OCI-LY1 (cell line): ENCODE data around the gene FADS6.

Source experiments
- H2AFZ ChIP-seq: fragments of 200-600 bp; sonication (generic), shearing (Covaris generic); 2 replicates; pipeline ENCODE4 v1.6.0; 2014; ENCODE audit warnings: antibody characterized with exemption, mild to moderate bottlenecking, low read length
- H3F3A ChIP-seq: fragments of 200-600 bp; sonication (generic), shearing (Covaris generic); 2 replicates; pipeline ENCODE4 v1.6.0; 2014; ENCODE audit warnings: mild to moderate bottlenecking, antibody characterized with exemption, low read length, moderate library complexity; ENCODE audit not compliant: insufficient read depth
- H3K27ac ChIP-seq: fragments of 200-600 bp; sonication (generic); 2 replicates; pipeline ENCODE4 v1.5.1; 2014; ENCODE audit warnings: low read length, mixed run types, mild to moderate bottlenecking, low read depth; ENCODE audit not compliant: poor library complexity, severe bottlenecking
- H3K27me3 ChIP-seq: fragments of 200-600 bp; sonication (generic); 2 replicates; pipeline ENCODE4 v1.6.0; 2014; ENCODE audit warnings: antibody characterized with exemption, mild to moderate bottlenecking, low read length, moderate library complexity; ENCODE audit not compliant: insufficient read depth
- H3K36me3 ChIP-seq: fragments of 200-600 bp; sonication (generic); 2 replicates; pipeline ENCODE4 v1.6.1; 2014; ENCODE audit warnings: mild to moderate bottlenecking, antibody characterized with exemption, low read length, moderate library complexity, mixed read lengths; ENCODE audit not compliant: insufficient read depth
- H3K4me1 ChIP-seq: fragments of 200-600 bp; sonication (generic); 2 replicates; pipeline ENCODE4 v1.5.1; 2014; ENCODE audit warnings: mild to moderate bottlenecking, low read length, moderate library complexity; ENCODE audit not compliant: insufficient read depth, severe bottlenecking
- H3K4me2 ChIP-seq: fragments of 200-600 bp; sonication (generic), shearing (Covaris generic); 2 replicates; pipeline ENCODE4 v1.6.1; 2014; ENCODE audit warnings: low read length
- H3K4me3 ChIP-seq: fragments of 200-600 bp; sonication (generic); 2 replicates; pipeline ENCODE4 v1.5.1; 2014; ENCODE audit warnings: low read length, low read depth, mild to moderate bottlenecking, mixed read lengths; ENCODE audit not compliant: poor library complexity, severe bottlenecking
- H3K79me2 ChIP-seq: fragments of 200-600 bp; shearing (Covaris generic); 2 replicates; pipeline ENCODE4 v1.6.1; 2016; ENCODE audit warnings: mixed run types, low read length, mixed read lengths; ENCODE audit not compliant: insufficient read depth
- H3K9ac ChIP-seq: fragments of 200-600 bp; sonication (generic), shearing (Covaris generic); 2 replicates; pipeline ENCODE4 v1.6.1; 2014; ENCODE audit warnings: mild to moderate bottlenecking, low read length, mixed read lengths
- H3K9me2 ChIP-seq: fragments of 200-600 bp; sonication (generic), shearing (Covaris generic); 2 replicates; pipeline ENCODE4 v1.6.1; 2014; ENCODE audit warnings: low read depth, mild to moderate bottlenecking, low read length, mixed read lengths
- H3K9me3 ChIP-seq: fragments of 200-600 bp; shearing (Covaris generic); 2 replicates; pipeline ENCODE4 v1.6.1; 2014; ENCODE audit warnings: low read length, mixed read lengths
- H4K20me1 ChIP-seq: fragments of 200-600 bp; sonication (generic), shearing (Covaris generic); 2 replicates; pipeline ENCODE4 v1.6.0; 2016; ENCODE audit warnings: mild to moderate bottlenecking, low read length; ENCODE audit not compliant: insufficient read depth
- CTCF ChIP-seq: fragments of 200-600 bp; sonication (generic), shearing (Covaris generic); IDR thresholded peaks from 2 replicates; pipeline ENCODE4 v1.5.1; 2017; ENCODE audit warnings: mild to moderate bottlenecking, antibody characterized with exemption, low read length, moderate library complexity, mixed read lengths
- EZH2 ChIP-seq: fragments of 200-600 bp; sonication (generic), shearing (Covaris generic); IDR thresholded peaks from 2 replicates; pipeline ENCODE4 v1.8.0; 2017; ENCODE audit warnings: borderline replicate concordance, mixed run types, mild to moderate bottlenecking, antibody characterized with exemption, low read length, moderate library complexity, mixed read lengths

Gene FADS6

GRCh38 chr17:74862108-74862901 lies 31.1 kb downstream of the FADS6 start:
- TF ChIP-seq CTCF, result peak; percentile 75
- no peak for TF ChIP-seq EZH2
- Histone ChIP-seq H3F3A (no peaks in the 10 kb centered on the region), H3K79me2 (no peaks in the 10 kb centered on the region), H3K27ac (no peak overlapping the region), H4K20me1 (no peaks in the 10 kb centered on the region), H3K9ac (no peak overlapping the region), H3K4me3 (no peak overlapping the region), H3K27me3 (peaks cover 4% of the 10 kb centered on the region; the same call in 1 of the 2 replicates), H3K4me1 (peaks cover 7% of the 10 kb centered on the region), H3K36me3 (no peaks in the 10 kb centered on the region), H3K4me2 (no peak overlapping the region), H3K9me3 (no peaks in the 10 kb centered on the region), H3K9me2 (no peaks in the 10 kb centered on the region), H2AFZ (no peak overlapping the region)

- Histone ChIP-seq H3K9me3 (no peaks in the 10 kb centered on the region), H3K36me3 (no peaks in the 10 kb centered on the region), H3K4me1 (peaks cover 7% of the 10 kb centered on the region), H3K4me2 (no peak overlapping the region), H4K20me1 (no peaks in the 10 kb centered on the region), H3F3A (no peaks in the 10 kb centered on the region), H3K9ac (no peak overlapping the region), H3K9me2 (no peaks in the 10 kb centered on the region), H3K27me3 (peaks cover 4% of the 10 kb centered on the region; the same call in 1 of the 2 replicates), H3K27ac (no peak overlapping the region), H2AFZ (no peak overlapping the region), H3K79me2 (no peaks in the 10 kb centered on the region), H3K4me3 (no peak overlapping the region)
- TF ChIP-seq EZH2 (no peak), CTCF (no peak)
Observed at GRCh38 chr17:74861662-74862107, 31.7 kb downstream of the FADS6 start.

GRCh38 chr17:74860872-74861661 lies 32.4 kb downstream of the FADS6 start:
- H3K9me3 ChIP-seq, result no peaks in the 10 kb centered on the region
- no peak for TF ChIP-seq EZH2
- no peak for TF ChIP-seq CTCF
- no peak overlapping the region for H3K27ac ChIP-seq
- no peaks in the 10 kb centered on the region for H4K20me1 ChIP-seq
- H3K9ac ChIP-seq, result no peak overlapping the region
- H3K4me2 ChIP-seq, result no peak overlapping the region
- H3F3A ChIP-seq, result no peaks in the 10 kb centered on the region
- H3K27me3 ChIP-seq, result peaks cover 4% of the 10 kb centered on the region; the same call in 1 of the 2 replicates
- H3K9me2 ChIP-seq, result no peaks in the 10 kb centered on the region
- H2AFZ ChIP-seq, result no peak overlapping the region
- no peaks in the 10 kb centered on the region for H3K36me3 ChIP-seq
- peaks cover 7% of the 10 kb centered on the region for H3K4me1 ChIP-seq
- no peak overlapping the region for H3K4me3 ChIP-seq
- no peaks in the 10 kb centered on the region for H3K79me2 ChIP-seq
